Smooth muscle cell (in vitro differentiated cells): ENCODE data around the gene ARL8A. TPM values are rescaled to one million over a fixed set of nuclear protein-coding genes. Genes with fewer than 3 reads are reported as not detected.
"Not testable (repeated sequence)": the region's sequence is repeated elsewhere in the genome, so short reads cannot be mapped to it uniquely, and the experiment has no call there.

Experiments
- DNase-seq: peaks from one replicate; lab custom pipeline; 2025; ENCODE audit not compliant: unreplicated experiment; lab: John Stamatoyannopoulos, UW
- H2AFZ ChIP-seq: fragments of 200-600 bp; sonication (generic); 2 replicates; pipeline ENCODE4 v1.6.0; 2016; ENCODE audit warnings: antibody characterized with exemption, low read depth, mild to moderate bottlenecking
- H3F3A ChIP-seq: fragments of 200-600 bp; sonication (generic); 2 replicates; pipeline ENCODE4 v1.6.0; 2017; ENCODE audit warnings: antibody characterized with exemption, low read depth
- H3K27ac ChIP-seq: fragments of 200-600 bp; sonication (generic); 2 replicates; pipeline ENCODE4 v1.5.1; 2016; ENCODE audit warnings: low read depth, mild to moderate bottlenecking
- H3K27me3 ChIP-seq: fragments of 200-600 bp; sonication (generic); 2 replicates; pipeline ENCODE4 v1.6.1; 2016; ENCODE audit warnings: low read depth, mild to moderate bottlenecking
- H3K36me3 ChIP-seq: fragments of 200-600 bp; sonication (generic); 2 replicates; pipeline ENCODE4 v1.5.1; 2016; ENCODE audit warnings: low read depth
- H3K4me1 ChIP-seq: fragments of 200-600 bp; sonication (generic); 2 replicates; pipeline ENCODE4 v1.5.1; 2016; ENCODE audit warnings: low read depth
- H3K4me2 ChIP-seq: fragments of 200-600 bp; sonication (generic); 2 replicates; pipeline ENCODE4 v1.6.0; 2016; ENCODE audit warnings: mild to moderate bottlenecking
- H3K4me3 ChIP-seq: fragments of 200-600 bp; sonication (generic); 2 replicates; pipeline ENCODE4 v1.5.1; 2016; ENCODE audit warnings: mild to moderate bottlenecking
- H3K79me2 ChIP-seq: fragments of 200-600 bp; sonication (generic); 2 replicates; pipeline ENCODE4 v1.6.0; 2016; ENCODE audit warnings: low read depth, mild to moderate bottlenecking
- H3K9ac ChIP-seq: fragments of 200-600 bp; sonication (generic); 2 replicates; pipeline ENCODE4 v1.6.0; 2016; ENCODE audit warnings: low read depth
- H3K9me3 ChIP-seq: fragments of 200-600 bp; sonication (generic); replicated peaks from 2 replicates; pipeline ENCODE4 v1.5.1; 2016; ENCODE audit warnings: low read depth
- H4K20me1 ChIP-seq: fragments of 200-600 bp; sonication (generic); 2 replicates; pipeline ENCODE4 v1.6.0; 2016; ENCODE audit warnings: low read depth
- CTCF ChIP-seq: fragments of 200-600 bp; sonication (generic); IDR thresholded peaks from 2 replicates; pipeline ENCODE4 v1.5.1; 2017; ENCODE audit warnings: borderline replicate concordance, mild to moderate bottlenecking, antibody characterized with exemption; ENCODE audit not compliant: insufficient read depth, poor library complexity, severe bottlenecking
- WGBS: methylation state at CpG from one replicate; pipeline ENCODE4 v1.1.7; 2016; ENCODE audit warnings: low lambda C conversion rate; 5-methylcytosine and 5-hydroxymethylcytosine counted together
- polyA plus RNA-seq: library from polyadenylated mRNA; unstranded; fragments of >200 nt; fragmentation: Nextera tagmentation; extraction: Ambion mirVana; gene quantifications from 2 replicates; pipeline ENCODE4 v1.2.1, GENCODE V29; 2016
- total RNA-seq: library from RNA; depleted of rRNA; stranded (reverse); fragments of >200 nt; gene quantifications from 2 replicates; pipeline ENCODE4 v1.2.3, GENCODE V29; 2014

ARL8A gene
- total and polyA plus RNA-seq, 2 experiments from 2014 or later, result 44.8 to 54.7 TPM

GRCh38 chr1:202116287-202116686 lies 28.2 kb downstream of the ARL8A start:
- Histone ChIP-seq H3K4me2 (no peak overlapping the region), H3K9me3 (no peaks in the 10 kb centered on the region), H3K4me1 (no peaks in the 10 kb centered on the region), H3K9ac (no peak overlapping the region), H3F3A (no peaks in the 10 kb centered on the region), H2AFZ (no peak overlapping the region), H3K4me3 (no peak overlapping the region), H3K36me3 (no peaks in the 10 kb centered on the region), H3K27me3 (no peaks in the 10 kb centered on the region), H3K79me2 (no peaks in the 10 kb centered on the region), H3K27ac (no peak overlapping the region), H4K20me1 (no peaks in the 10 kb centered on the region)
- 98% methylated on average over 8 of the region's 8 CpGs for WGBS
- TF ChIP-seq CTCF, result no peak
- no peak for DNase-seq

GRCh38 chr1:202113690-202114300 lies 30.7 kb downstream of the ARL8A start:
- 40% methylated on average over 2 of the region's 2 CpGs for WGBS
- Histone ChIP-seq H3K4me2 (no peak overlapping the region), H3F3A (no peaks in the 10 kb centered on the region), H4K20me1 (no peaks in the 10 kb centered on the region), H2AFZ (no peak overlapping the region), H3K79me2 (no peaks in the 10 kb centered on the region), H3K27me3 (no peaks in the 10 kb centered on the region), H3K9ac (no peak overlapping the region), H3K36me3 (no peaks in the 10 kb centered on the region), H3K9me3 (no peaks in the 10 kb centered on the region), H3K27ac (no peak overlapping the region), H3K4me3 (no peak overlapping the region), H3K4me1 (no peaks in the 10 kb centered on the region)
- TF ChIP-seq CTCF, result no peak
- no peak for DNase-seq

GRCh38 chr1:202112859-202113689 lies 31.5 kb downstream of the ARL8A start:
- no peaks in the 10 kb centered on the region for H3K4me1 ChIP-seq
- H3K36me3 ChIP-seq, result no peaks in the 10 kb centered on the region
- no peak overlapping the region for H3K4me2 ChIP-seq
- WGBS, result 45% methylated on average over 5 of the region's 5 CpGs
- no peak overlapping the region for H2AFZ ChIP-seq
- no peaks in the 10 kb centered on the region for H3K27me3 ChIP-seq
- no peak overlapping the region for H3K9ac ChIP-seq
- no peaks in the 10 kb centered on the region for H3F3A ChIP-seq
- no peak overlapping the region for H3K4me3 ChIP-seq
- no peaks in the 10 kb centered on the region for H3K9me3 ChIP-seq
- no peaks in the 10 kb centered on the region for H3K79me2 ChIP-seq
- H4K20me1 ChIP-seq, result no peaks in the 10 kb centered on the region
- TF ChIP-seq CTCF, result no peak
- no peak overlapping the region for H3K27ac ChIP-seq
- no peak for DNase-seq

- not testable (repeated sequence) for H3F3A ChIP-seq, H4K20me1 ChIP-seq, H3K27me3 ChIP-seq, H3K4me2 ChIP-seq, H3K4me1 ChIP-seq, H3K4me3 ChIP-seq, H3K27ac ChIP-seq, DNase-seq, H3K9ac ChIP-seq, H3K9me3 ChIP-seq, H2AFZ ChIP-seq, H3K36me3 ChIP-seq, H3K79me2 ChIP-seq
- 91% methylated on average over 7 of the region's 7 CpGs for WGBS
These were observed 32.9 kb downstream of the ARL8A start for GRCh38 chr1:202111589-202111988.
